ENCODE data around the gene TTC4. TPM values are rescaled to one million over a fixed set of nuclear protein-coding genes. Genes with fewer than 3 reads are reported as not detected.
A peak's percentile ranks its signal among the peaks of the same experiment; 100 is the strongest.

TTC4 gene
- total RNA-seq, 1 donor from 2014 or later: 16.7 TPM

GRCh38 chr1:54743416-54744226 lies 28.0 kb downstream of the TTC4 start:
- intact Hi-C loops (cut with DNase I): no loop called here

GRCh38 chr1:54744696-54745095 lies 29.0 kb downstream of the TTC4 start:
- DNase-seq (ENCODE audit: low spot score): no peak
- intact Hi-C loops (cut with DNase I): no loop called here

More at GRCh38 chr1:54743416-54744226, 28.0 kb downstream of the TTC4 start:
- no peak for DNase-seq (ENCODE audit: low spot score)

GRCh38 chr1:54745274-54745673 lies 29.6 kb downstream of the TTC4 start:
- intact Hi-C loops (cut with DNase I): no loop called here
- DNase-seq (ENCODE audit: low spot score): no peak

DNA sequence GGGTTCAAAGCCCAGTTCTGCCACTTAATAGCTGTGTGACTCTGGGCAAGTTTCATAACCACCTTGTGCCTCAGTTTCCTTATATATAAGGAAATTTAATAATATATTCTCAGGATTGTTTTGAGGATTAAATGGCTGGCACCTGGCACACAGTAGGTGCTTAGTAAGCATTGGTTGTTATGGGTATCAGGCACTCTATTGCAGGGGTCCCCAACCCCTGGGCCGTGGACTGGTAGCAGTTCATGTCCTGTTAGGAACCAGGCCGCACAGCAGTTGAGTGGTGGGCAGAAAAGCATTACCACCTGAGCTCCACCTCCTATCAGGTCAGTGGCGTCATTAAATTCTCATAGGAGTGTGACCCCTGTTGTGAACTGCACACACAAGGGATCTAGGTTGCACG lies 30.2 kb downstream of the TTC4 start:
- DNase-seq (ENCODE audit: low spot score): no peak
- intact Hi-C loops (cut with DNase I): no loop called here

DNA sequence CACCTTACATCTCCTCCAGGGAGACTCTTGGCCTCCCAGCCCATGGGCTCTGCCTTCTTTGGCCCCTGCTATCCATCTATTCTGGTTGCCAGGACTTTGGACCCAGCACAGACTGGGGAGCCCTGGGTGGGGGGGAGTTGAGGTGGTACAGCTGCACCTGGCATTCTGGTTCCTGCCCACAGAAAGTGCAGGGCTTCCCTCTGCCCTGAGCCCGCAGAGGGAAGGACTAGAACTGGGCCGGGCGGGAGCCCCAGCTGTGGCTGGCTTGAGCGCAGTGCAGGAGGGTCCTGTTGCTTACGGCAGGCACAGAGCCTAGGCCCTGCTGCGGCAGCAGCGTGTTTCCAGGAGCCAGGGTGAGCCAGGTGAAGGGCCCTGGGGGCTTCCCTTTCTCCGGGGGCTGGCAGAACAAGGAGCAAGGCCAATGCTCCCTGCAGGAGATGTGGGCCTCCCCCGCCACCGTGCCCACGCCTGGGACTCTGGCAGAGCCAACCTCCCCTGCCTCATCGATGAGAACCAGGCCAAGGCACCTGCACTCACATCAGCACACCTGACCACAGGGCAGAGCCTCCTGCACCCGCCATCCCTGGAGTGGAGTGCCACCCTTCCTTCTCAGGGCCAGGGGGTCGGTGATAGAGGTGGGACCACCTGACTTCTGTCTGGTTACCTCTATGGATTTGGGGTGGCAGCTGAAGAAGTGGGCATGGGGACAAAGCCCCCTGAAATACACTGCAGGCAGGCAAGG lies 32.6 kb downstream of the TTC4 start:
- intact Hi-C loops (cut with DNase I): no loop called here
- no peak for DNase-seq (ENCODE audit: low spot score)

- intact Hi-C loops (cut with DNase I): no loop called here
- DNase-seq (ENCODE audit: low spot score): no peak
Observed at GRCh38 chr1:54750596-54750995, 34.9 kb downstream of the TTC4 start.

DNA sequence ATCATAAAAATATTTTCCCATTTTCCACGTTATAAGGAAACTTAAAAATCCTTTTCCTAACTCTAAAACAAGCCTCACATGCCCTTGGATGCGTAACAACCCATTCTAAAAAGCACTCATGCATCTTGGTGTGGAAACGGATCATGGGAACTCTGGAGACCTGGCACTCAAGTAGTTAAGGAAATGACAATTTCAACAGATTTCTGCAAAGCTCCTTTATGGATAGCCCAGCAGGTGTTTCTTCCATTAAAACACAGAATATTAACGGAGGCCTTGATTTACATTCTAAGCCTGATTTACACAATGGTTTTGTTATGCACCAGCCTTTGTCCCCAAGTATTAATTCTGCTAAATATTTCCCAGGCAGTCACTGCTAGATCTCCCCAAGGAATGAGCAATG lies 35.8 kb downstream of the TTC4 start:
- no peak for DNase-seq (ENCODE audit: low spot score)
- intact Hi-C loops (cut with DNase I): no loop called here

DNA sequence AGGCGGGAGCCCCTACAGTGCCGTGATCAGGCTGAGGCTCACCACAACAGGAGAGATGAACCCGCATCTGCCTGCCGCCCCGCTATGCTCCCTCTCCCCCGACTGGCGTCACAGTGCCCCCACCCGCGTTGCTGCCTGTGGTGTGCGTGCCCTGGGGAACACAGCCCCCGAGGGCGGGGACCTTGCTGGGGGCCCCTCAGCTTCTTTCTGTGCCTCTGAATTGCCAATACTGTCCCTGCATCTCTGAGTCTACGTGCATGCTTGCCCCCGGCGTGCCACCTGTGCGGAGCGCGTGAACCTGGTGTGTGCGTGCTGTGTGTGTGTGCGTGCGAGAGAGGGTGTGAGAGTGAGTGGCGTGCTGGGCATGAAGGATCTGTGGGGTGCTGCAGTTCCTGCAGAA lies 38.4 kb downstream of the TTC4 start:
- intact Hi-C loops (cut with DNase I): no loop called here
- no peak for DNase-seq (ENCODE audit: low spot score)

DNA sequence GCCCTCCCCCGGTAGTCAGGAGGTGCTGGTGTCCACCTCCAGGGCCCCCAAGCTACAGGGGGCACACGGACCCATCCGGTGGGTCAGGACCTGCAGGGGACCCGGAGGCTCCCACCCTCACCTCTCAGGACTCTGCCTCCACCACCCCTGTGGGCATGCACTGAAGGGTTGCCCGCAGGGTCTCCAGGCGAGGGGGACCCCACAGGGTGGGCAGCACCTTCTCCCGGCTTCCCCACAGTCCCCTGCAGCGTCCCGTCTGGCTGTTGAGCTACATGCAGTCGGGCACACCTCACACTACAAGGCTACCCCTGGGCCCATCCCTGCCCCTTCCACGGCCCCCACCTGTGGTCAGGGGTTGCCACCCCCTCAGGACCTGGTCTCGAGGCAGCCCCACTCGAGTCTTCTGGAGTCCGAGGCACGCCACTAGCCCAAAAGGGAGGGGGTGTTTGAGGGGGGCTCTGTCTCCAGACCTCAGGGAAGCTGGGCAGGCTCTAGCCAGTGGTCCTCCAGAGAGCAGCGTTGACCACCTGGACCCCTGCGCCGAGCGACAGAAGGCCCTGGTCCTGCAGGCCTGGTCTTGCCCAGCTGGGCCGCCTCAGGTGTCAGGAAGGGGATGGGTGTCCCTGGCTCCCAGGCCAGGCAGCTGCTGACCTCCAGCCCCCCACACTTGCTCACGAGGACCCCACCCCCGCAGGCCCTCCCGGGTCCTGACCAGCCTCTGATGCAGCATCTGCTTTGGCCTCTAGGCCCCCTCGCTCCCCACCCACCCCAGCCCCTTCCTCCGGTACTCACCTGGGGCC lies 39.0 kb downstream of the TTC4 start:
- no peak for DNase-seq (ENCODE audit: low spot score)
- intact Hi-C loops (cut with DNase I): no loop called here

DNA sequence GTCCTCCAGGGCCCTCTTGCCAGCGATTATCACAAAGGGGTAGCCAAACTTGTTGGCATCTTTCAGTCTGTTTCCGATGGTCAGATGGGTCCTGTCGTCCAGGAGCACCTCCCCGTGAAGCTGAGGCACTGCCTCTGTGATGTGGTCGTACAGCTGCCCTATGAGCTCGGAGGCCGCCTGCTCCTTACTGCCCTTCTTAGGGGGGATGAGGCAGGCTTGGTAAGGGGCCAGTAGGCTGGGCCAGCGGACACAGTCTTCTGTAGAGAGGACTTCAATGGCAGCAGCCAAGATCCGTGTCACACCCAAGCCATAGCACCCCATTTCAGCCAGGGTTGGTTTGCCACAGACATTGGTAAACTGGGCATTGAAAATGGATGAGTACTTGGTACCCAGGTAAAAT lies 42.2 kb downstream of the TTC4 start:
- intact Hi-C loops (cut with DNase I): no loop called here
- DNase-seq (ENCODE audit: low spot score): no peak

DNA sequence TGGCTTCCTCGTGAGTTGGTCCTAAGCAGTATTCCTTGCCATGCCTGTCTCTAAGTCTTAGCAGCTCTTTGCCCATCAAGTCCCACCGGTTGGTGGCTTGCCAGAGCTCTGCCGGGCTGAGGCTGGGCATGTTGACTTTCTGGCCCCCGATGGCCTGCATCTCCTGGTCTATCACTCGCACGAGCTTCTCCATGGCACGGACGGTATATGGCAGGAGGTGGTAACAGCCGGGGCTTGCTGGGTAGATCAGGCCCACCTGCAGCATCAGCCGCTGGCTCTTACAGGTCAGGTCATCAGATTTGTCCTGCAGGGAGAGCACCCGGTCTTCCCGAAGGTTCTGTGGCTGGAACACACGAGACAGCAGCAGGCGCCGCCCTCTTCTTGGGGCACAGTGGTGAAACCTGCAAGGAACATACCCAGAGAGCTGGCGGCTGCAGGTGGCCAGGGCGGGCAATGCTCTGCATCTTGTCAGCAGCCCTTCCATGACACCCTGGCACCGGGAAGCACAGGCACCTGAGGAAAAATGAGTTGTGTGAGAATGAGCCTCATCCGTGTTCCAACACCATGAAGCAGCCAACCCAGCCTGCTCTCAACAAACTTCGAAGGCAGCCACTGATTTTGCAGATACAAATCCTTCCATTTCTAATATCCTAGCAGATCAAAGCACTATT lies 43.2 kb downstream of the TTC4 start:
- intact Hi-C loops (cut with DNase I): no loop called here
- no peak for DNase-seq (ENCODE audit: low spot score)

GRCh38 chr1:54763816-54764132 lies 48.1 kb downstream of the TTC4 start:
- intact Hi-C loops (cut with DNase I): loop anchor here (5.0 kb wide), 1 partner anchor 926 kb away; the partner anchor contains the start of gene NDC1
- DNase-seq (ENCODE audit: low spot score): no peak

DNA sequence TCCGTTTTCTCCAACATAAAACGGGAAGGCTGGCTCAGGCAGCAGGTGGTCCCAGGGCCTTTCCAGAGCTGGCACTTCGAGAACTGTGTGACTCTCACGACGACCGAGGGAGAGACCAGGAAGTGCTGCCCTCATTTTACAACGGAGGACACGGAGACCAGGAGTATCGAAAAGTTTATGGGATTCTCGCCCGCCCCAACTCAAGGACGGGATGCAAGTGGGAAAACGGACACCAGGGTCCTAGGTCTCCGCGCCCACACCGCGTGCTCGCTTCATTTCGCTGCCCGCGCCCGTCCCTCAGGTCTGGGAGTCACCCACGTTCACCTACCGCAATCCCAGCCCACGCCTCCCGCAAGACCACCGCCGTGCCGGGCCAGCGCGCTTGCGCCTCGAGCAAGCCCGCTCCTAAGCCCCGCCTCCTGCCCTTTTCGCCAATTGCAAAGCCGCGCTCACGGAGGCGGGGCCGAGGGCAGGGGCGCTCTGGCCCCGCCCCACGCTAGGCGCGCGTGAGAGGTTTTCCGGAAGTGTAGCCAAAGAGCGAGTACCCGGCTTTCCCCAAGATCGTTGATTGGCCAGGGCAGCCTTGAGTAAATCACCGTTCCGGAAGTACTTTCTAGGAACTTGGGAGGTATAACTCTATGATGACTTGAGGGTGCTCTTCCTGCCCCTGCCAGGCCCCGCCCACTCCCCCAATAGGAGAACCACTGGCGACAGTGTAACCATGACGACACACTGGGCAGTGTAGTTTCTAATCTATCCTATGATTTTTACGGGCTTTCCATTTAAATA lies 48.7 kb downstream of the TTC4 start, which contains the start of gene PARS2:
PARS2 (minus strand) TSS at position 391 of the 789 bp plus-strand sequence. CDS start 5,362 bp downstream, outside the sequence.
- DNase-seq (ENCODE audit: low spot score): peak; percentile 98
- intact Hi-C loops (cut with DNase I): loop anchor here (5.0 kb wide), 1 partner anchor 927 kb away; the partner anchor contains the start of gene NDC1

DNA sequence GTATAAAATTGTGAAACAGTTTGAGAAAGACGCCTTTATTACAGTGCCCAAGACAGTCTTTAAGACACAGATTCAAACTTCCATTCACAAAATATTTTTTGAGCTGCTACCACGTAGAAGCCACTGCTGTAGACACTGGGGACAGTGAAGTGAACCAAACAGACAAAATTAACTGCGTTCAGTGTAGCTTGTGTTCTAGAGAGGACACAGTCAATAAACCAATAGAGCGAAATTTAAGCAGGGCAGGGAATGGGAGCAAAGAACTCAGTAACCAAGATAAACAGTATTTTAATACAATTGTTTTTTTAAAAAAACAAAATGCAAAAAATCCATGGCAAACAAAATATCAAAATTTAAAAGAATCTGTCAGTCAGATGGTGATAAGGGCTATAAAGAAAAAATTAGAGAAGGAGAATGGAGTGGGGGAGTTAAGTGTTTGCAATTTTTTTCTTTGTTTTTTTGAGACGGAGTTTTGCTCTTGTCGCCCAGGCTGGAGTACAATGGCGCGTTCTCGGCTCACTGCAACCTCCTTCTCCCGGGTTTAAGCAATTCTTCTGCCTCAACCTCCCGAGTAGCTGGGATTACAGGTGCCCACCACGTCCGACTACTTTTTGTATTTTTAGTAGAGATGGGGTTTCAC lies 49.4 kb downstream of the TTC4 start:
- no peak for DNase-seq (ENCODE audit: low spot score)
- intact Hi-C loops (cut with DNase I): loop anchor here (5.0 kb wide), 1 partner anchor 928 kb away; the partner anchor contains the start of gene NDC1

DNA sequence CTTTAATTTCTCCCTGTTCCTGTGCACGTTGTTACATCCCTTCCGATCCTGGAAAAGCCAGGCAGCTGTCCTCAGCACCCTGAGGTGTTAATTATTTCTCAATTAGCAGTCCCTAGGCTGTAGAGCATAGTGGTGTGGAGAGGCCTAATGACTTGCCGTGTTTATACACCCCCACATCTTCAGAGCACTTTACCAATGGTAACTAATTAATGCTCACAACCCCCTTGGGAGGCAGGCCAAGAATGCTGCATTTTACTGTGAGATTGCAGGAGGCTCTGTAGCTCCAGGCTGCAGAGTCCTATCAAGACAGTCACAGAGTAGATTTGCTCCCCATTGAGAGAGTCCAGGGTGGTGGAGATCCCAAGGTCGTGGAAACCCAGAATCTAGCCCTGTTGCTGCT lies 51.1 kb downstream of the TTC4 start:
- DNase-seq (ENCODE audit: low spot score): no peak

DNA sequence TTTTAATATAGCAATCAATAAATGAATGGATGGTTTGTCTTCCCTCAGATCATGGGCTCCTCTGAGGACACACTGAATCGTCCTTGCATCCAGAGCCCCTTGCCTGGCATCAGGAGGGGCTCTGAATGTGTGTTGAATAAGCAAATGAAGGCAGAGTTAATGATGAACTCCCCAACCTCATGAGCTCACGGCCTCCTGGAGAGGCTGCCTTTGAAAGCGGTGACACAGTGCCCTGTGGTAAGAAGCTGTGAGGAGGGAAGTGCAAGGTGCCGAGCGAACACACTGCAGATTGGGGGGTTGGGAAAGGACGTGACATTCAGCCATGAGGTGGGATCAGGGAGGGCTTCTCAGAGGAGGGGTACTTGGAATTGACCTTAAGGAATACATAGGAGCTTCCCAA lies 51.9 kb downstream of the TTC4 start:
- no peak for DNase-seq (ENCODE audit: low spot score)
- intact Hi-C loops (cut with DNase I): no loop called here

More for the DNA sequence above, 51.1 kb downstream of the TTC4 start:
- intact Hi-C loops (cut with DNase I): no loop called here

GRCh38 chr1:54768093-54768492 lies 52.4 kb downstream of the TTC4 start:
- intact Hi-C loops (cut with DNase I): no loop called here
- DNase-seq (ENCODE audit: low spot score): no peak

DNA sequence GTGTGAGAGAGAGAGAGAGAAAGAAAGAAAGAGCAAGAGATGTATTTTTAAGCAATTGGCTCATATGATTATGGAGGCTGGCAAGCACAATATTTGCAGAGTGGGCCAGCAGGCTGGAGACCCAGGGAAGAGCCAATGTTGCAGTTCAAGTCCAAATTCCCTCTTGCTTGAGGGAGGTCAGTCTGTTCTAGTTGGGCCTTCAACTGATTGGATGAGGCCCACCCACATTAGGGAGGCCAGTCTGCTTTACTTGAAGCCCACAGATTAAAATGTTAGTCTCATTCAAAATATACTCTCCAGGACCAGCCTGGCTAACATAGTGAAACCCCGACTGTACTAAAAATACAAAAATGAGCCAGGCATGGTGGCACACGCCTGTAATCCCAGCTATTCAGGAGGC lies 57.3 kb downstream of the TTC4 start:
- no peak for DNase-seq (ENCODE audit: low spot score)
- intact Hi-C loops (cut with DNase I): no loop called here
